RWPE2 (cell line): Measurements from ENCODE around the gene KCNAB1.

Source experiments
- ATAC-seq: fragments of 200-7000 bp; cut with Tn5 transposase; 3 replicates; pipeline ENCODE4 v1.9.1; 2021; ENCODE audit warnings: low read depth
- DNase-seq: peaks from one replicate; pipeline ENCODE4 v3.0.0-alpha.2; 2020; ENCODE audit warnings: low spot score
- H3K27ac ChIP-seq: fragments of 450-650 bp; 2 replicates; pipeline ENCODE4 v1.5.1; 2017; ENCODE audit warnings: mild to moderate bottlenecking; ENCODE audit not compliant: poor library complexity, severe bottlenecking
- H3K27me3 ChIP-seq: fragments of 250-450 bp; sonication (Bioruptor Pico); 2 replicates; pipeline ENCODE4 v1.5.1; 2021; ENCODE audit warnings: mild to moderate bottlenecking, moderate library complexity; ENCODE audit not compliant: insufficient read depth, poor library complexity, severe bottlenecking
- H3K36me3 ChIP-seq: fragments of 250-450 bp; sonication (Bioruptor Pico); 2 replicates; pipeline ENCODE4 v1.5.1; 2020; ENCODE audit warnings: low read depth, mild to moderate bottlenecking, moderate library complexity
- H3K4me1 ChIP-seq: fragments of 250-450 bp; sonication (Bioruptor Pico); 2 replicates; pipeline ENCODE4 v1.5.1; 2021; ENCODE audit warnings: mild to moderate bottlenecking, moderate library complexity; ENCODE audit not compliant: insufficient read depth, poor library complexity, severe bottlenecking
- H3K4me3 ChIP-seq: fragments of 250-450 bp; sonication (Bioruptor Pico); 2 replicates; pipeline ENCODE4 v1.5.1; 2021; ENCODE audit warnings: mild to moderate bottlenecking, moderate library complexity; ENCODE audit not compliant: severe bottlenecking
- H3K9me3 ChIP-seq: fragments of 250-450 bp; sonication (Bioruptor Pico); 2 replicates; pipeline ENCODE4 v1.5.1; 2021; ENCODE audit warnings: mild to moderate bottlenecking, moderate library complexity; ENCODE audit not compliant: severe bottlenecking
- CTCF ChIP-seq: fragments of 450-650 bp; IDR thresholded peaks from one replicate; pipeline ENCODE4 v1.5.1; 2017; ENCODE audit warnings: mild to moderate bottlenecking, moderate library complexity; ENCODE audit not compliant: poor library complexity, severe bottlenecking

The KCNAB1 gene

GRCh38 chr3:156303001-156303707, 182.8 kb downstream of the KCNAB1 start:
- no peak for DNase-seq
- TF ChIP-seq CTCF: no peak
- H3K27ac ChIP-seq: no peak overlapping the region
- H3K36me3 ChIP-seq: no peaks in the 10 kb centered on the region
- H3K9me3 ChIP-seq: no peaks in the 10 kb centered on the region
- no peaks in the 10 kb centered on the region for H3K4me1 ChIP-seq
- H3K27me3 ChIP-seq: no peaks in the 10 kb centered on the region
- H3K4me3 ChIP-seq: no peak overlapping the region
- ATAC-seq: no peak

GRCh38 chr3:156304406-156304805, 184.0 kb downstream of the KCNAB1 start:
- H3K4me1 ChIP-seq: no peaks in the 10 kb centered on the region
- no peaks in the 10 kb centered on the region for H3K9me3 ChIP-seq
- no peak overlapping the region for H3K27ac ChIP-seq
- no peak for TF ChIP-seq CTCF
- no peaks in the 10 kb centered on the region for H3K27me3 ChIP-seq
- no peaks in the 10 kb centered on the region for H3K36me3 ChIP-seq
- ATAC-seq: no peak
- no peak for DNase-seq
- no peak overlapping the region for H3K4me3 ChIP-seq

DNA sequence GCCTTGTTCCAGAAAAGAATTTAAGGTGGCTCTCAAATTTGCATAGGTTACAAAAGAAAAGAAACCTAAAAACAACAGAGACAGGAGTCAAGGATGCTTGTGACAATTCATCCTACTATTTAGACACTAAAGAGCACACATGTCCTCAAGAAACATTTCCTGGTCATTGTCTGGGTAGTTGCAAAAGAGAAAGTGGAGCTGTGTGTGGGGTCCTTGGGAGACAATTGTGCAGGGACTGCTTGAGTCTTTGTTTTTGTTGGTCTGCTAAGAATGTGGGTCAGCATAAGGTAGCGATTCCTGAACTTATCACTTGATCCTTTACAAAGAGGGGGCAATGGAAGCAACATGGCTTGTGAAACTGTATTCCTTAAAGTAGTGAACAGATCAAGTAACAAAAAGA, 185.3 kb downstream of the KCNAB1 start:
- no peak for TF ChIP-seq CTCF
- DNase-seq (no peak), ATAC-seq (no peak)
- H3K9me3 ChIP-seq: no peaks in the 10 kb centered on the region
- H3K27ac ChIP-seq: no peak overlapping the region
- no peaks in the 10 kb centered on the region for H3K36me3 ChIP-seq
- no peak overlapping the region for H3K4me3 ChIP-seq
- H3K4me1 ChIP-seq: no peaks in the 10 kb centered on the region
- H3K27me3 ChIP-seq: no peaks in the 10 kb centered on the region

GRCh38 chr3:156307704-156308103, 187.3 kb downstream of the KCNAB1 start:
- TF ChIP-seq CTCF: no peak
- Histone ChIP-seq H3K36me3 (no peaks in the 10 kb centered on the region), H3K4me3 (no peak overlapping the region), H3K9me3 (no peaks in the 10 kb centered on the region), H3K27ac (no peak overlapping the region), H3K27me3 (no peaks in the 10 kb centered on the region), H3K4me1 (no peaks in the 10 kb centered on the region)
- DNase-seq: no peak
- peak; percentile 85 for ATAC-seq

DNA sequence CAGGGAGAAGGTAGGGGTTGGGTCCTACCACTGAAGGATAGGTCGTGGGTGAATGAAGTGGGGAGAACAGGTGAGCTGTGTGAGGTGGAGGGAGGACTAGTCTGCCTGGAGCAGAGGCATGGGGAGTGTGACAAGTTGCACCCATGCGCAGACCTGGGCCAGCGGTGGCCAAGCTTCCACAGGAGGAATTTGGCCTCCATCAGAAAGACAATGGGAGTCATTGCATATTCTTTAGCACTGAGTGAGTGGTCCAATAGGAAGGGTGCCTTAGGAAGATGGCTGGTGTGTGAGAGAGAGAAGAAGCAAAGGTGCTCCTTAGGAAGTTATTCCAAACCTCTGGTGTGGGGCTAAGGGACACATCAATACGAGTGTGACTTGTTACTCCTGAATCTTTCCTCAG, 191.1 kb downstream of the KCNAB1 start:
- no peak for TF ChIP-seq CTCF
- Histone ChIP-seq H3K27me3 (no peaks in the 10 kb centered on the region), H3K27ac (no peak overlapping the region), H3K36me3 (no peaks in the 10 kb centered on the region), H3K9me3 (no peaks in the 10 kb centered on the region), H3K4me1 (peaks cover 5% of the 10 kb centered on the region), H3K4me3 (no peak overlapping the region)
- ATAC-seq: no peak
- no peak for DNase-seq
